ENCODE measurements around the gene DYNC1LI2. TPM values are rescaled to one million over a fixed set of nuclear protein-coding genes. Genes with fewer than 3 reads are reported as not detected.
"Not testable (repeated sequence)": the region's sequence is repeated elsewhere in the genome, so short reads cannot be mapped to it uniquely, and the experiment has no call there.

DYNC1LI2 gene
- total RNA-seq, 1 experiment from 2014 or later: 92.8 TPM

DNA sequence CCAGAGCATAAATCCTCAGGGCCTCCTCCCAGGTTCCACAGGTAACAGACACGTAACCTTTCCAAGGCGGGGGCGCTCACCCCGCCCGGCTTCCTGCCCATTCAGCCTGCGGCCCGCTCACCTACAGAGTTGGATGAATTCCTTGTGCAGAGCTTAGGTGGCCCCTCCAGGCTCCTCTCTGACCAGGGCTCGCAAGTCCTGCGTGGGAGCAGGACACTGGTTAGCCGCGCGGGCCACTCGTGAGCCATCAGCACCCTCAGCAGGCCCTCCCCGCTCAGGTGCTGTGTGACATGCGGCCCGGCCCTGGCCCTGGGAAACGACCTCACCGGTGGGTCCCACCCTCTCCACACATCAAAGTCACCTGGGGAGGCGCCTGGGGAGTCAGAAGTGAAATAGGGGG is 49.4 kb upstream of the DYNC1LI2 start (continued):
- TF ChIP-seq, protein P1, sequence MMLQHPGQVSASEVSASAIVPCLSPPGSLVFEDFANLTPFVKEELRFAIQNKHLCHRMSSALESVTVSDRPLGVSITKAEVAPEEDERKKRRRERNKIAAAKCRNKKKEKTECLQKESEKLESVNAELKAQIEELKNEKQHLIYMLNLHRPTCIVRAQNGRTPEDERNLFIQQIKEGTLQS (IDR thresholded peaks at IDR 0.05): no peak
- TF ChIP-seq EZH2phosphoT487 (IDR thresholded peaks at IDR 0.05; ENCODE audit: borderline replicate concordance): no peak

DNA sequence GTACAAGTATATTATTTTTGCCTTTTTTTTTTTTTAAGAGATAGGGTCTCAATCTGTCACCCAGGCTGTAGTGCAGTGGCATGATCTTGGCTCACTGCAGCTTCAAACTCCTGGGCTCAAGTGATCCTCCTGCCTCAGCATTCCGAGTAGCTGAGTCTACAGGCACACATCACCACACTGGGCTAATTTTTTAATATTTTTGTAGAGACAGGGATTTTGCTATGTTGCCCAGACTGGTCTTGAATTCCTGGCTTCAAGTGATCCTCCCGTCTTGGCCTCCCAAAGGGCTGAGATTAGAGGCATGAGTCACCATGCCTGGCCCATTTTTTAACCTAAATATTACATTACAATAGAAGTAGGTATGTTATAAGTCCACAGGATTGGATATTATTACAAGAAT is 46.8 kb upstream of the DYNC1LI2 start:
- Histone ChIP-seq H3K79me2 (ENCODE audit: insufficient read depth, low read length) (no peaks in the 10 kb centered on the region), H4K20me1 (ENCODE audit: insufficient read depth) (no peaks in the 10 kb centered on the region), H3K4me3 (replicated peaks in 1 of 2; ENCODE audit: low read depth in 1 of 2, low read length in 2 of 2) (no peak overlapping the region), H2AFZ (ENCODE audit: low read depth, low read length, poor library complexity, severe bottlenecking) (no peak overlapping the region), H3K9me3 (ENCODE audit: control insufficient read depth in 1 of 2, insufficient read depth in 1 of 2, low read depth in 1 of 2, low read length in 2 of 2) (no peaks in the 10 kb centered on the region), H3K4me1 (ENCODE audit: control insufficient read depth in 1 of 2, insufficient read depth in 2 of 2, low read length in 2 of 2) (no peaks in the 10 kb centered on the region), H3K9me2 (ENCODE audit: insufficient read depth) (no peaks in the 10 kb centered on the region), H3K9ac (ENCODE audit: low read length) (no peak overlapping the region), H3K27ac (ENCODE audit: low read depth, low read length) (no peak overlapping the region), H3K27me3 (ENCODE audit: insufficient read depth, low read length) (no peaks in the 10 kb centered on the region), H3K4me2 (ENCODE audit: low read length) (no peak overlapping the region), H3K36me3 (ENCODE audit: control insufficient read depth in 1 of 2, insufficient read depth in 2 of 2, low read length in 2 of 2) (peaks cover 3 to 6% of the 10 kb centered on the region in 2 experiments; a peak in 3 of 4 replicates)
- TF ChIP-seq, protein P2, sequence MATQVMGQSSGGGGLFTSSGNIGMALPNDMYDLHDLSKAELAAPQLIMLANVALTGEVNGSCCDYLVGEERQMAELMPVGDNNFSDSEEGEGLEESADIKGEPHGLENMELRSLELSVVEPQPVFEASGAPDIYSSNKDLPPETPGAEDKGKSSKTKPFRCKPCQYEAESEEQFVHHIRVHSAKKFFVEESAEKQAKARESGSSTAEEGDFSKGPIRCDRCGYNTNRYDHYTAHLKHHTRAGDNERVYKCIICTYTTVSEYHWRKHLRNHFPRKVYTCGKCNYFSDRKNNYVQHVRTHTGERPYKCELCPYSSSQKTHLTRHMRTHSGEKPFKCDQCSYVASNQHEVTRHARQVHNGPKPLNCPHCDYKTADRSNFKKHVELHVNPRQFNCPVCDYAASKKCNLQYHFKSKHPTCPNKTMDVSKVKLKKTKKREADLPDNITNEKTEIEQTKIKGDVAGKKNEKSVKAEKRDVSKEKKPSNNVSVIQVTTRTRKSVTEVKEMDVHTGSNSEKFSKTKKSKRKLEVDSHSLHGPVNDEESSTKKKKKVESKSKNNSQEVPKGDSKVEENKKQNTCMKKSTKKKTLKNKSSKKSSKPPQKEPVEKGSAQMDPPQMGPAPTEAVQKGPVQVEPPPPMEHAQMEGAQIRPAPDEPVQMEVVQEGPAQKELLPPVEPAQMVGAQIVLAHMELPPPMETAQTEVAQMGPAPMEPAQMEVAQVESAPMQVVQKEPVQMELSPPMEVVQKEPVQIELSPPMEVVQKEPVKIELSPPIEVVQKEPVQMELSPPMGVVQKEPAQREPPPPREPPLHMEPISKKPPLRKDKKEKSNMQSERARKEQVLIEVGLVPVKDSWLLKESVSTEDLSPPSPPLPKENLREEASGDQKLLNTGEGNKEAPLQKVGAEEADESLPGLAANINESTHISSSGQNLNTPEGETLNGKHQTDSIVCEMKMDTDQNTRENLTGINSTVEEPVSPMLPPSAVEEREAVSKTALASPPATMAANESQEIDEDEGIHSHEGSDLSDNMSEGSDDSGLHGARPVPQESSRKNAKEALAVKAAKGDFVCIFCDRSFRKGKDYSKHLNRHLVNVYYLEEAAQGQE (IDR thresholded peaks at IDR 0.05; ENCODE audit: low read depth): no peak
- TF ChIP-seq, protein P3, sequence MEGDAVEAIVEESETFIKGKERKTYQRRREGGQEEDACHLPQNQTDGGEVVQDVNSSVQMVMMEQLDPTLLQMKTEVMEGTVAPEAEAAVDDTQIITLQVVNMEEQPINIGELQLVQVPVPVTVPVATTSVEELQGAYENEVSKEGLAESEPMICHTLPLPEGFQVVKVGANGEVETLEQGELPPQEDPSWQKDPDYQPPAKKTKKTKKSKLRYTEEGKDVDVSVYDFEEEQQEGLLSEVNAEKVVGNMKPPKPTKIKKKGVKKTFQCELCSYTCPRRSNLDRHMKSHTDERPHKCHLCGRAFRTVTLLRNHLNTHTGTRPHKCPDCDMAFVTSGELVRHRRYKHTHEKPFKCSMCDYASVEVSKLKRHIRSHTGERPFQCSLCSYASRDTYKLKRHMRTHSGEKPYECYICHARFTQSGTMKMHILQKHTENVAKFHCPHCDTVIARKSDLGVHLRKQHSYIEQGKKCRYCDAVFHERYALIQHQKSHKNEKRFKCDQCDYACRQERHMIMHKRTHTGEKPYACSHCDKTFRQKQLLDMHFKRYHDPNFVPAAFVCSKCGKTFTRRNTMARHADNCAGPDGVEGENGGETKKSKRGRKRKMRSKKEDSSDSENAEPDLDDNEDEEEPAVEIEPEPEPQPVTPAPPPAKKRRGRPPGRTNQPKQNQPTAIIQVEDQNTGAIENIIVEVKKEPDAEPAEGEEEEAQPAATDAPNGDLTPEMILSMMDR (IDR thresholded peaks at IDR 0.05 in 2 of 3, conservative IDR thresholded peaks at IDR 0.05 in 1 of 3; ENCODE audit: borderline replicate concordance in 1 of 3, insufficient read depth in 1 of 3, low read depth in 2 of 3, low read length in 2 of 3): no peak
- no peak for TF ChIP-seq EZH2 (IDR thresholded peaks at IDR 0.05)
- TF ChIP-seq YY1 (IDR thresholded peaks at IDR 0.05; ENCODE audit: extremely low read depth, insufficient replicate concordance, low read depth, low read length): no peak
- TF ChIP-seq FOSL1 (IDR thresholded peaks at IDR 0.05; ENCODE audit: low read depth): no peak
- intact Hi-C loops (cut with micrococcal nuclease): no loop called here
- ATAC-seq (no peak), DNase-seq (ENCODE audit: low read depth, low spot score) (no peak)
- CTCF ChIA-PET: interaction anchor here (1.0 kb wide), 1 partner anchor 32 kb away, joined by 4 read pairs; the partner anchor contains the start of gene NAE1
- RAD21 ChIA-PET (ENCODE audit: low non-redundant PET in 1 of 2, low total read pairs in 2 of 2, uncharacterized antibody in 2 of 2, unreplicated experiment in 2 of 2): interaction anchor here in 1 of 2 experiments (0.6 kb wide), 1 partner anchor 83 kb away, joined by 6 read pairs; no protein-coding TSS in a partner anchor
- BruUV-seq (replicated peaks): no TSS peak
- POLR2A ChIA-PET: no interaction called here

DNA sequence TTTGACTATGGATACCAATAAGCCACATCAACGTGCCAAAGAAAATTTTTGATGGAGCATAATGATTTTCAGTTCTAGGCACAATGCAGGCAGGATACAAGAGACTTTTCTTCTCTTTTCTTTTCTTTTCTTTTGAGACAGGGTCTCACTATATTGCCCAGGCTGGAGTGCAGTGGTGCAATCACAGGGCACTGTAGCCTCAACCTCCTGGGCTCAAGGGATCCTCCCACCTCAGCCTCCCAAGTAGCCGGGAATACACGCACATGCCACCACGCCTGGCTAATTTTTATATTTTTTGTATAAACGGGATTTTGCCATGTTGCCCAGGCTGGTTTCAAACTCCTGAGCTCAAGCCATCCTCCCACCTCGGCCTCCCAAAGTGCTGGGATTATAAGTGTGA is 42.6 kb upstream of the DYNC1LI2 start:
- POLR2A ChIA-PET; intact Hi-C loops (cut with micrococcal nuclease); H3K9ac ChIP-seq (ENCODE audit: low read length); H3K36me3 ChIP-seq (ENCODE audit: control insufficient read depth in 1 of 2, insufficient read depth in 2 of 2, low read length in 2 of 2); H2AFZ ChIP-seq (ENCODE audit: low read depth, low read length, poor library complexity, severe bottlenecking); DNase-seq (ENCODE audit: low read depth, low spot score); H3K9me3 ChIP-seq (ENCODE audit: control insufficient read depth in 1 of 2, insufficient read depth in 1 of 2, low read depth in 1 of 2, low read length in 2 of 2); H3K79me2 ChIP-seq (ENCODE audit: insufficient read depth, low read length); H3K27ac ChIP-seq (ENCODE audit: low read depth, low read length); H3K9me2 ChIP-seq (ENCODE audit: insufficient read depth); H3K4me3 ChIP-seq (replicated peaks in 1 of 2; ENCODE audit: low read depth in 1 of 2, low read length in 2 of 2); H4K20me1 ChIP-seq (ENCODE audit: insufficient read depth); BruUV-seq (replicated peaks); H3K4me2 ChIP-seq (ENCODE audit: low read length); ATAC-seq; H3K27me3 ChIP-seq (ENCODE audit: insufficient read depth, low read length); H3K4me1 ChIP-seq (ENCODE audit: control insufficient read depth in 1 of 2, insufficient read depth in 2 of 2, low read length in 2 of 2); RAD21 ChIA-PET (ENCODE audit: low non-redundant PET in 1 of 2, low total read pairs in 2 of 2, uncharacterized antibody in 2 of 2, unreplicated experiment in 2 of 2): not testable (repeated sequence)
- CTCF ChIA-PET: interaction anchor here (2.4 kb wide), 1 partner anchor 37 kb away, joined by 12 read pairs; the partner anchor contains the start of gene NAE1

Measured in HCT116 (cell line).